GM12874 (cell line): ENCODE measurements around the gene MAML2.

ENCODE experiments used
- CTCF ChIP-seq: IDR thresholded peaks from 2 replicates; pipeline ENCODE4 v1.5.1; 2011; ENCODE audit warnings: low read depth, mild to moderate bottlenecking, control low read depth, low read length, moderate library complexity; ENCODE audit not compliant: insufficient read depth

MAML2 gene

GRCh38 chr11:95926726-95927125 lies 416.3 kb downstream of the MAML2 start:
- no peak for TF ChIP-seq CTCF
